Mammary epithelial cell (primary cell): ENCODE measurements around the gene NOP9.

Experiments
- CTCF ChIP-seq, 2 donors: IDR thresholded peaks in 1 of 2; conservative IDR thresholded peaks in 1 of 2; 2 replicates each; pipeline ENCODE4 v1.5.1; 2011 to 2012; ENCODE audit warnings: inconsistent platforms in 2 of 2, low read length in 2 of 2, mild to moderate bottlenecking in 2 of 2, control low read depth in 1 of 2, low read depth in 1 of 2; ENCODE audit not compliant: insufficient read depth in 1 of 2; ENCODE audit errors: extremely low read depth in 1 of 2
- EZH2 ChIP-seq: IDR thresholded peaks from 2 replicates; pipeline ENCODE4 v1.6.1; 2012; ENCODE audit warnings: low read length, inconsistent platforms, borderline replicate concordance

GRCh38 chr14:24271134-24271833, 28.4 kb upstream of the NOP9 start, which contains the start of gene RABGGTA:
- TF ChIP-seq EZH2 (no peak), CTCF (conservative IDR thresholded peaks at IDR 0.05 in 1 of 2, IDR thresholded peaks at IDR 0.05 in 1 of 2; ENCODE audit: extremely low read depth in 1 of 2, insufficient read depth in 1 of 2, low read depth in 1 of 2, low read length in 2 of 2) (peak; percentile 55 to 81)
